Activated CD4-positive, alpha-beta memory T cell treated with anti-CD3 and anti-CD28 coated beads, Interleukin-2, amount 10 ng/mL, durations not matched to agents 7 days and 5 days (primary cell): Measurements from ENCODE around the gene AHCY. TPM values are rescaled to one million over a fixed set of nuclear protein-coding genes. Genes with fewer than 3 reads are reported as not detected.

Source experiments
- CTCF ChIA-PET: fragments of 350-600 bp; sonication (Branson Sonifier 250); formaldehyde crosslinking; loops from one replicate; lab custom pipeline; 2021; ENCODE audit warnings: antibody characterized with exemption, inconsistent platforms; lab: Charles Lee
- POLR2A ChIA-PET: fragments of 350-600 bp; sonication (Branson Sonifier 250); formaldehyde crosslinking; loops from one replicate; lab custom pipeline; 2021; ENCODE audit warnings: antibody characterized with exemption; lab: Charles Lee
- DNase-seq: peaks from one replicate; pipeline ENCODE4 v3.0.0-alpha.2; 2020
- H3K27ac Mint-ChIP-seq: one replicate; pipeline ENCODE4 v1.8.0; 2021; ENCODE audit warnings: mild to moderate bottlenecking, mixed read lengths
- H3K27me3 Mint-ChIP-seq: one replicate; pipeline ENCODE4 v1.8.0; 2021; ENCODE audit warnings: mixed read lengths
- H3K36me3 Mint-ChIP-seq: one replicate; pipeline ENCODE4 v1.8.0; 2021; ENCODE audit warnings: low read depth, mixed read lengths
- H3K4me1 Mint-ChIP-seq: one replicate; pipeline ENCODE4 v1.8.0; 2021; ENCODE audit warnings: mixed read lengths
- H3K4me3 Mint-ChIP-seq: one replicate; pipeline ENCODE4 v1.8.0; 2021; ENCODE audit warnings: mild to moderate bottlenecking, mixed read lengths
- H3K9me3 Mint-ChIP-seq: one replicate; pipeline ENCODE4 v1.8.0; 2021; ENCODE audit warnings: mixed read lengths
- total RNA-seq, 2 experiments: library from RNA; stranded (reverse); gene quantifications; one replicate each; pipeline ENCODE4 v1.2.3, GENCODE V29; 2021

AHCY gene
- total RNA-seq, 2 experiments from 2014 or later: 50.5 to 53.0 TPM

DNA sequence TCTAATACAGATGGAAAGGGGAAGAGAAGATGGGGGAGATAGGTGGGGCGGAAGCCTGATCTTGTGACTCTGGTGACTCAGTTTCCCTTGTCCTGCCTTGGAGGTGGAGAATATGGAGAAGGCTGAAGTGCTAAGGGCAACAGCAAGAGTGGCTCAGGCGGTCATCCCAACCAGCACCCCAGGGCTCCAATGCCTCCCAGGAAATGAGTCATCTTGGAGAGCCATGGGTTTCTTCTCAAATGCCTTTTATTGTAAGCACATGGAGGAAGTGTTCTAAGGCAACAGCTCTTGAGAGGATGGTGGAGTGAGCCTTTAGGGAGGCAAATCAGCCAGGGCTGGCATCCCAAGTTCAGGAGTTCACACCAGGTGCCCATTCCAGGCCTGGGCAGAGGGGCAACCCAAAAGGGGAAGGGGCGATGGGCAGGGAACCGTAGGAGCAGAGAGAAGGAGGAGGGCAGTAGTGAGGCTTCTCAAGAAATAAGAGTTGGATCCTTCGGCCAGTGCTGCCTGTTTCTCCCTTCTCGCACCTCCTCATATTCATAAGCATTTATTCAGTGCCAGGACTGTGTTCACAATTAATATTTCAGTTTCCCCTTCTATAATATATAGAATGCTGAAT, 13.2 kb upstream of the AHCY start:
- CTCF ChIA-PET: no interaction called here
- Mint-ChIP-seq H3K4me1 (peaks cover 18% of the 10 kb centered on the region), H3K36me3 (no peaks in the 10 kb centered on the region), H3K27me3 (peaks cover 25% of the 10 kb centered on the region), H3K9me3 (no peaks in the 10 kb centered on the region), H3K27ac (no peak overlapping the region), H3K4me3 (no peak overlapping the region)
- DNase-seq: no peak
- POLR2A ChIA-PET: no interaction called here

DNA sequence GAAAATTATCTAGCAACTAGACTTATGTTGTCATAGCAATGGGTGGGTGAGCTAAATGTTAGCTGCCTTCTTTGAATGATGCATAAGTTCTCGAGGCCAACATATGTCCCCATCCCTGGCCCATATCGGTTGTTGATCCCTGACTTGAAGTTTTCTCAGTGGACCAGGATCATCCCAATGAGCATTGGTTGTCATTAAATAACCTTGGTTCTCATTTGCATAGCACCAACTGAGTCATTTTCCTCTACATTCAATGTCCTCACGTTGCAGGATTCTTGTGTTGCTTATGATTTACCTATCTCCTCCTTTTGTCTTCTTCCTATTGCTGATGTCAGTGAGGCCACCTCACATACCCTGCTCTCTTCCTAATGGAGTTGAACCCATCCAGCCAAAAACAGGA, 12.1 kb upstream of the AHCY start:
- POLR2A ChIA-PET: no interaction called here
- Mint-ChIP-seq H3K27me3 (peaks cover 26% of the 10 kb centered on the region), H3K9me3 (no peaks in the 10 kb centered on the region)

DNA sequence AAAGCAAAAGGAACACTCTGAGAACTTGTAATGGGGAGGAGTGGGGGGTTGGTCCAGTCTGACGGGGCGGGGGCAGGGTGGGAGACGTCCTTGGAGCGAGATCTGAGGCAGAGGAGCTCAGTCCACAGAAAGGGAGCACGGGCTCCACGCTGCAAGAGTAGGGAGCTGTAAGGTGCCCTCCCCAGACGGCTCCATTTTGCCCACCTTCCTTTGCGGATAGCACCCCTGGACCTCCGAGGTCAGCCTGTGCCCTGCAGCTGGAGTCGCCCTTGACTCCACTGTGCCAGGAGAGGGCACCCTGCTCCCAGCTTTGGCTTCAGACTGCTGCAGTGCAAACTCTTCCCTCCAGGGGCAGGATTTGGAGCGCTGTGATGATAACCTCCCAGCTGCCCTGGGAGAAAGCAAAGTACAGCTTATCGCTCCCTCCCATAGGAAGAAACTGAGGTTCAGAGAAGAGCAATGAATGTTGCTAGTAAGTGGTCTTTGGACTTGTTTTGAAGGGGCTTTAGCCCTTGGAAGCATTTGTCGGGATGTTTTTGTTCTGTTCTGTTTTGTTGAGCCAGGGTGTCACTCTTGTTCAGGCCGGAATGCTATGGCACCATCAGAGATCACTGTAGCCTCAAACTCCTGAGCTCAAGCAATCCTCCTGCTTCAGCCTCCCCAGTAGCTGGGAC, 9.5 kb upstream of the AHCY start:
- no peak overlapping the region for H3K27ac Mint-ChIP-seq
- no peak overlapping the region for H3K4me3 Mint-ChIP-seq
- peak; percentile 90 for DNase-seq
- CTCF ChIA-PET: interaction anchor here (0.6 to 5.1 kb wide), 93 partner anchors 10 to 460 kb away, joined by 3 to 109 read pairs (median 5); partner anchors contain the start of genes AHCY, DYNLRB1, ITCH and MAP1LC3A
- POLR2A ChIA-PET: interaction anchor here (0.5 to 2.5 kb wide), 9 partner anchors 10 to 391 kb away, joined by 3 to 13 read pairs (median 3); partner anchors contain the start of genes AHCY, DYNLRB1, ITCH and PIGU
- H3K9me3 Mint-ChIP-seq: no peaks in the 10 kb centered on the region
- no peaks in the 10 kb centered on the region for H3K36me3 Mint-ChIP-seq
- H3K4me1 Mint-ChIP-seq: peaks cover 20% of the 10 kb centered on the region
- peaks cover 22% of the 10 kb centered on the region for H3K27me3 Mint-ChIP-seq

More for the DNA sequence above, 12.1 kb upstream of the AHCY start:
- no peak for DNase-seq
- H3K4me3 Mint-ChIP-seq: no peak overlapping the region
- H3K36me3 Mint-ChIP-seq: no peaks in the 10 kb centered on the region
- CTCF ChIA-PET: interaction anchor here (0.6 to 5.1 kb wide), 3 partner anchors 201 to 454 kb away, joined by 4 to 109 read pairs (median 7); partner anchors contain the start of gene DYNLRB1
- H3K27ac Mint-ChIP-seq: no peak overlapping the region
- H3K4me1 Mint-ChIP-seq: peaks cover 18% of the 10 kb centered on the region

DNA sequence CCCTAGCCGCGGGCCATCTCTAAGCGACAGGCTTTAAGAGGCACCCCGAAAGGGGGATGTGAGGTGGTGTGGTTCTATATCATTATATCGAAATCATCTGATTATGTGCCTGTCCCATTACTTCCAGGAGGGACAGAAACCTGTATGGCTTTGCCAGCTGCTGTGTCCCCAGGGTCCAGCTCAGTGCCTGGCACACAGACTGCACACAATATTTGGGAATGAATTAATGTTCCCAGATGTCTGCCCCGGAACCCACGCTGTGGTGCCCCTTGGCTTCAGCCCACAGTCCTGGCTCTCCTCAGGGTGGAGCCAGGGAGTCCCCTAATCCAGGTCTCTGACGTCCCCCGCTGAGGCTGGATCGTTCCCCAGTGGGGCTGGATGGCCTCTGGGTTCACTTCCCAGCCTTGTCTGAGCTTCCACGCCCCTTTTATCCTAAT, 8.9 kb upstream of the AHCY start:
- no peak overlapping the region for H3K4me3 Mint-ChIP-seq
- H3K27ac Mint-ChIP-seq: no peak overlapping the region
- no peaks in the 10 kb centered on the region for H3K36me3 Mint-ChIP-seq
- CTCF ChIA-PET: interaction anchor here (0.6 to 5.1 kb wide), 73 partner anchors 10 to 460 kb away, joined by 3 to 109 read pairs (median 6); partner anchors contain the start of genes AHCY, DYNLRB1, ITCH and TP53INP2
- POLR2A ChIA-PET: interaction anchor here (0.5 to 2.5 kb wide), 9 partner anchors 10 to 392 kb away, joined by 3 to 13 read pairs (median 3); partner anchors contain the start of genes AHCY, DYNLRB1, ITCH and PIGU
- H3K4me1 Mint-ChIP-seq: peaks cover 20% of the 10 kb centered on the region
- no peaks in the 10 kb centered on the region for H3K9me3 Mint-ChIP-seq
- H3K27me3 Mint-ChIP-seq: peaks cover 22% of the 10 kb centered on the region
- no peak for DNase-seq

DNA sequence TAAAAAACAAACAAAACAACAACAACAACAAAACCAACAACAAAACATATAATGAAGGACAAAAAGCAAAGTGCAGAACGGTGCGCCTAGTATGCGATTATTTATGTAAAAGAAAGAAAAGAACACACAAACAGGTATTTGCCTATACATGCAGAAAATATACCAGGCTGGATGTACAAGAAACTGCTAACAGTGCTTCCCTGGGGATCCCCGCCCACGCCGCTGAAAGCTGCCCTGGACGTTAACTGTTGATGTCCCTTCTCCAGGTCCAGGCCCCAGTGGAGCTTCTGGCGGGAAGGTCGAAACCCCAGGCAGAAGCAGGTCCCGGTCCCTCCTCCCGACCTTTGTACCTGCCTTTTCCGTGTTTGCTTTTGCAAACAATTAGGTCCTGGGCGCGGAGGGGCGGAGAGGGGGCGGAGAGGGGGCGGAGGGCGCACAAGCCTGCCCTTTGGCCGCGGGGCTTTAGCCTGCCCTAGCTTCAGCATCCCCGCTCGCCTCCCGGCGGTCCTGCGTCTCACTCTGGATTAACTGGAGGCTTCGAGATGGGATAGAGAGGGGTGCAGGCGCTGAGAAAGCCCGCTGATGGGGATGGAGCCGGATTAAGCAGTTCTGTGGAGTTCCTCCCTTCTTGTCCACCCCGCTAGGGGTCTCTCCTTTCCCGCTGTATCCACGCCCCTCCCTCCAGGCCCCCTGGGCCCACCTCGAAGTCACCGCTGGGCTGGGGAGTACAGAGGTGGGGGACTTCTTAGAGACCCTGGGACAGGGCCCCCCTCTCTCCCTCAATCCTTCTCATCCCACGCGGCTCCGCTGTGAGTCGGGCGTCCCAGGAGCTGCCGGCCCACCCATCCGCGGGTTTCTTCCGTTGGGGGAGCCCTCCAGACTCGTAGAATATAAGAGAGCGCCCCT, 8.2 kb upstream of the AHCY start:
- H3K4me3 Mint-ChIP-seq: no peak overlapping the region
- no peaks in the 10 kb centered on the region for H3K36me3 Mint-ChIP-seq
- DNase-seq: no peak
- no peak overlapping the region for H3K27ac Mint-ChIP-seq
- CTCF ChIA-PET: interaction anchor here (0.6 to 5.1 kb wide), 25 partner anchors 11 to 461 kb away, joined by 3 to 109 read pairs (median 10); partner anchors contain the start of genes AHCY and DYNLRB1
- H3K27me3 Mint-ChIP-seq: peaks cover 24% of the 10 kb centered on the region
- peaks cover 20% of the 10 kb centered on the region for H3K4me1 Mint-ChIP-seq
- H3K9me3 Mint-ChIP-seq: no peaks in the 10 kb centered on the region
- POLR2A ChIA-PET: interaction anchor here (1.1 to 2.5 kb wide), 3 partner anchors 9 to 111 kb away, joined by 3 to 11 read pairs (median 6); partner anchors contain the start of genes AHCY and ITCH

DNA sequence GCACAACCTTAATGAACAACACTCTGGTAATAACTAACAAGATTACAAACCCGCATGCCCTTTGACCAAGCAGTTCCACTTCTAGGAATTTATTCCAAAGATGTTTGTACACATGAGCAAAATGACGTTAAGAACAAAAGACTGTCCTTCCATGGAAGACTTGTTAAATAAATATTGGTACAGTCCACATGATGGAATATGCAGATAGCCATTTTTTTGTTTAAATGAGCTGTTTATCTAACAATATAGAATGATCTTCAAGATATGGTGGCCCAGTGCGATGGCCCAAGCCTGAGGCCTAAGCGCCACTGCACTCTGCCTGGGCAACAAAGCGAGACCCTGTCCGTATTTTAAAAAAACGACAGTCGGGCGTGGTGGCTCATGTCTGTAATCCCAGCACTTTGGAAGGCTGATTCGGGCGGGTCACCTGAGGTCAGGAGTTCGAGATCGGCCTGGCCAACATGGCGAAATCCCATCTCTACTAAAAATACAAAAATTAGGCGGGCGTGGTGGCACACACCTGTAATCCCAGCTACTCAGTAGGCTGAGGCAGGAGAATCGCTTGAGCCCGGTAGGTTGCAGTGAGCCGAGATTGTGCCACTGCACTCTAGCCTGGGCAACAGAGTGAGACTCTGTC, 7.4 kb upstream of the AHCY start:
- Mint-ChIP-seq H3K27ac (no peak overlapping the region), H3K36me3 (no peaks in the 10 kb centered on the region), H3K9me3 (no peaks in the 10 kb centered on the region), H3K4me1 (peaks cover 20% of the 10 kb centered on the region), H3K4me3 (no peak overlapping the region), H3K27me3 (peaks cover 24% of the 10 kb centered on the region)
- CTCF ChIA-PET: interaction anchor here (0.6 to 5.1 kb wide), 6 partner anchors 52 to 232 kb away, joined by 3 to 109 read pairs (median 18); partner anchors contain the start of genes DYNLRB1 and ITCH
- POLR2A ChIA-PET: no interaction called here
- DNase-seq: no peak

DNA sequence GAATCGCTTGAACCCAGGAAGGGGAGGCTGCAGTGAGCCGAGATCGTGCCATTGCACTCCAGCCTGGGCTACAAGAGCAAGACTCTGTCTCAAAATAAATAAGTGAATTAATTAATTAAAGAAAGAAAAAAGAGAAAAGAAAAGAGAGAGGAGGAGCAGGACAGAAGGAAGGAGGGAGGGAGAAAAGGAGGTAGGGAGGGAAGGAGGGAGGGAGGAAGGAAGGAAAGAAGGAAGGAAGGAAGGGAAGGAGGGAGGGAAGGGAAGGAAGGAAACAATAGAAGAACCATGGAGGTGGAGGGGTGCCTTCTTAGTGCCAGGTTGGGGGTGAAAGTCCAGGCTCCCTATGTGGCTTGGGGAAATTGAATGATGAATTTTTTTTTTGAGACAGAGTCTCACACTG, 6.5 kb upstream of the AHCY start:
- no peaks in the 10 kb centered on the region for H3K36me3 Mint-ChIP-seq
- no peak for DNase-seq
- ChIA-PET CTCF (interaction anchor here (1.1 to 1.8 kb wide), 3 partner anchors 53 to 213 kb away, joined by 3 to 5 read pairs (median 3); partner anchors contain the start of genes DYNLRB1 and ITCH), POLR2A (no interaction called here)
- peaks cover 24% of the 10 kb centered on the region for H3K27me3 Mint-ChIP-seq
- no peak overlapping the region for H3K4me3 Mint-ChIP-seq
- H3K4me1 Mint-ChIP-seq: peaks cover 20% of the 10 kb centered on the region
- H3K9me3 Mint-ChIP-seq: no peaks in the 10 kb centered on the region
- no peak overlapping the region for H3K27ac Mint-ChIP-seq

DNA sequence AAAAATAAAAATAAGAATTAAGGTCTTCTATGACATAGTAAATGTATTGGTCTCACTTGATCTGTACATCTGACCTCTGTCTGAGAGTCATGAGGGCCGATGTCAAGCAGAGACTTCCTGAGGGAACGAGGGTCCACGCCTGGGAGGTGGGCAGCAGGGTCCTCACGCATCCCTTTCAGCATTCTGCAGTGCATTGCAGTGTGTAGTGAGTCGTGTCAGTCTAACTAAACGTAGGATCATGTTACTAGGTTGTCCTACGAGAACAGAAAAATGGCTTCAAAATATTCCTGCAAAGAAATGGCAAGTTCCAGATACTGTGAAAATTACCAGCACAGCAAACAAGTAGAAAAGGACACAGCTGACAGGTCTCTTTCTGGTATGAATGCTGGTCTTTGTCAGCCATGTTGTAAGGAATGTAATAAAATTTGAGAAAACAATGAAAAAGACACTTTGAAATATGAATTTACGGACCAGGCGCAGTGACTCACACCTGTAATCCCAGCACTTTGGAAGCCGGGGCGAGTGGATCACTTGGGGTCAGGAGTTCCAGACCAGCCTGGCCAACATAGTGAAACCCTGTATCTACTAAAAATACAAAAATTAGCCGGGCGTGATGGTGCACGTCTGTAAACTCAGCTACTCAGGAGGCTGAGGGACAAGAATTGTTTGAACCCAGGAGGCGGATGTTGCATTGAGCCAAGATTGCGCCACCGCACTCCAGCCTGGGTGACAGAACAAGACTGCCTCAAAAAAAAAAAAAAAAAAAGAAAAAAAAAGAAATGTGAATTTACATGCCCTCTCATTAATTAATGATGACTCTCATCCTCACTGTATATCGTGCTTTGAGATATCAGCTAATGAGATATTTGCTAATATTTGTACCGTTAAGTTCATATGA, 2.4 kb upstream of the AHCY start:
- Mint-ChIP-seq H3K9me3 (no peaks in the 10 kb centered on the region), H3K27ac (no peak overlapping the region), H3K36me3 (no peaks in the 10 kb centered on the region), H3K27me3 (peaks cover 7% of the 10 kb centered on the region), H3K4me1 (peaks cover 27% of the 10 kb centered on the region), H3K4me3 (no peak overlapping the region)
- ChIA-PET POLR2A (interaction anchor here (1.2 kb wide), 1 partner anchor 371 kb away, joined by 3 read pairs; the partner anchor contains the start of gene PIGU), CTCF (interaction anchor here (0.6 to 0.7 kb wide), 2 partner anchors 9 to 407 kb away, joined by 3 to 4 read pairs; no protein-coding TSS in a partner anchor)
- DNase-seq: no peak

DNA sequence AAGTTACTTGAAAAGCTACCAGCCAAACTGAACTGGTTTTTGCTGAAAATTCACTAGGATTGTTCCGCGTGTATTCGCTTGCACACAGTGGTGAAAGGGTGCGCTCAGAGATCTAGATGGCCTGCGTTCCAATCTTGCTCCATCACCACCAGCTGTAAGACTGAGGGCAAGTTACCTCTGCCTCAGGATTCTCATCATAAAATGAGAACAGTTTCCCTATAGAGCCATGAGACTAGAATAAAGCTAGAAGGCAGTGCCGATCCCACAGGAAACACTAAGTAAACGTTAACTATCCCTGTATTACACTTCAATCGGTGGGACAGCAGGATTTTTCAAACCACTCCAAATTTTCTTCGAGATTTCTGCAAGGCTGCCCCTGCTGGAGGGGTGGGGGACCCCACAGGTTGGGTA, 838 bp downstream of the AHCY start:
- Mint-ChIP-seq H3K27ac (peak overlapping the region; percentile 71), H3K36me3 (no peaks in the 10 kb centered on the region), H3K4me1 (peaks cover 25% of the 10 kb centered on the region), H3K9me3 (no peaks in the 10 kb centered on the region), H3K4me3 (peak overlapping the region; percentile 91), H3K27me3 (peaks cover 2% of the 10 kb centered on the region)
- POLR2A ChIA-PET: interaction anchor here (0.5 to 3.4 kb wide), 11 partner anchors 10 to 522 kb away, joined by 3 to 30 read pairs (median 3); partner anchors contain the start of genes DYNLRB1, EIF2S2, ITCH and RALY
- no peak for DNase-seq
- CTCF ChIA-PET: interaction anchor here (0.9 to 5.9 kb wide), 4 partner anchors 11 to 235 kb away, joined by 3 to 40 read pairs (median 9); partner anchors contain the start of gene DYNLRB1

DNA sequence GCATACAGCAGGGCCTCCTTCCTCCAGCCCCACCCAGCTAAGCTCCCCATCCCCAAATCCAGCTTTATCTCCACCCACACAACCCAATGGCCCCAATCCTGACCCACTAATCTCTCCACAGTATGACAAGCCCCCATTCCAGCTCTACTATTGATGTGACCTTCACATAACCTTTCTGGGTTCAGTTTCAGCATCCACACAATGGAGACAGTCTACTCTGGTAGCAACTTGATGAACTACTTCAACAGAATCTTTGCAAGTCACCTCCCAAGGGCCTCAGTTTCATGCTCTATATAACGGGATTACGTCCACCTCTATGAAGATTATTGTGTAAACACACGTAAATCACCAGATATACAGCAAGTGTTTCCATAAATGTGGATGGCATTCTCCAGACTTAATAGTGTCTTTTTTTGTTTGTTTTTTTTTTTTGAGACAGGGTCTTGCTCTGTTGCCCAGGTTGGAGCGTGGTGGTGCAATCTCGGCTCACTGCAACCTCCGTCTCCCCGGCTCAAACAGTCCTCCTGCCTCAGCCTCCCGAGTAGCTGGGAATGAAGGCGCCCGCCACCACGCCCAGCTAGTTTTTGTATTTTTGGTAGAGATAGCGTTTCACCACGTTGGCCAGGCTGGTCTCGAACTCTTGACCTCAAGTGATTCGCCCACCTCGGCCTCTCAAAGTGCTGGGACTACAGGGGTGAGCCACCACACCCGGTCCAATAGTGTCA, 1.4 kb downstream of the AHCY start:
- ChIA-PET POLR2A (interaction anchor here (0.5 to 3.4 kb wide), 9 partner anchors 11 to 215 kb away, joined by 3 to 30 read pairs (median 3); partner anchors contain the start of genes DYNLRB1, EIF2S2 and ITCH), CTCF (interaction anchor here (0.9 to 5.9 kb wide), 4 partner anchors 11 to 236 kb away, joined by 3 to 40 read pairs (median 9); partner anchors contain the start of gene DYNLRB1)
- Mint-ChIP-seq H3K9me3 (no peaks in the 10 kb centered on the region), H3K4me3 (peak overlapping the region; percentile 91), H3K4me1 (peaks cover 28% of the 10 kb centered on the region), H3K36me3 (no peaks in the 10 kb centered on the region), H3K27ac (peak overlapping the region; percentile 36), H3K27me3 (peaks cover under 1% of the 10 kb centered on the region)
- DNase-seq: no peak
